ENCODE measurements around the gene GPR32.
"Not testable (repeated sequence)": the region's sequence is repeated elsewhere in the genome, so short reads cannot be mapped to it uniquely, and the experiment has no call there.

Gene GPR32

GRCh38 chr19:50770164-50770563 lies at the start of gene GPR32:
Gene GPR32, plus strand, starts transcription at chr19:50770464. Its CDS starts 137 bp downstream, at chr19:50770601.
- not testable (repeated sequence) for DNase-seq (ENCODE audit: low read depth in 2 of 3, low spot score in 1 of 3)

- DNase-seq (ENCODE audit: low read depth in 2 of 3, low spot score in 1 of 3) = no peak
These were observed 49.3 kb upstream of the GPR32 start for GRCh38 chr19:50720921-50721381.

- no peak for DNase-seq (ENCODE audit: low read depth in 2 of 3, low spot score in 1 of 3)
These were observed 48.7 kb upstream of the GPR32 start for GRCh38 chr19:50721441-50722137.

- DNase-seq (ENCODE audit: low read depth in 2 of 3, low spot score in 1 of 3) = no peak
These were observed 47.9 kb upstream of the GPR32 start for GRCh38 chr19:50722201-50723013.

GRCh38 chr19:50723069-50723468 lies 47.2 kb upstream of the GPR32 start, which contains the start of gene CLEC11A:
Gene CLEC11A, plus strand, starts transcription at chr19:50723364. Its CDS starts 162 bp downstream, at chr19:50723526.
- no peak for DNase-seq (ENCODE audit: low read depth in 2 of 3, low spot score in 1 of 3)

GRCh38 chr19:50723735-50724521 lies 46.3 kb upstream of the GPR32 start:
- no peak for DNase-seq (ENCODE audit: low read depth in 2 of 3, low spot score in 1 of 3)

- DNase-seq (ENCODE audit: low read depth in 2 of 3, low spot score in 1 of 3) = peak; percentile 94 to 98 (median 96)
These were observed 45.6 kb upstream of the GPR32 start for GRCh38 chr19:50724522-50725217.

- no peak for DNase-seq (ENCODE audit: low read depth in 2 of 3, low spot score in 1 of 3)
These were observed 44.9 kb upstream of the GPR32 start for GRCh38 chr19:50725218-50725910.

GRCh38 chr19:50725911-50726230 lies 44.4 kb upstream of the GPR32 start:
- no peak for DNase-seq (ENCODE audit: low read depth in 2 of 3, low spot score in 1 of 3)

GRCh38 chr19:50728084-50728737 lies 42.1 kb upstream of the GPR32 start:
- peak; percentile 67 to 87 (median 70) for DNase-seq (ENCODE audit: low read depth in 2 of 3, low spot score in 1 of 3)

- DNase-seq (ENCODE audit: low read depth in 2 of 3, low spot score in 1 of 3) = no peak
These were observed 40.4 kb upstream of the GPR32 start for GRCh38 chr19:50729894-50730293.

- no peak for DNase-seq (ENCODE audit: low read depth in 2 of 3, low spot score in 1 of 3)
These were observed 34.4 kb upstream of the GPR32 start for GRCh38 chr19:50735869-50736268.

GRCh38 chr19:50736338-50736737 lies 33.9 kb upstream of the GPR32 start:
- DNase-seq (ENCODE audit: low read depth in 2 of 3, low spot score in 1 of 3) = no peak

GRCh38 chr19:50739132-50739913 lies 30.9 kb upstream of the GPR32 start:
- no peak for DNase-seq (ENCODE audit: low read depth in 2 of 3, low spot score in 1 of 3)

- no peak for DNase-seq (ENCODE audit: low read depth in 2 of 3, low spot score in 1 of 3)
These were observed 30.3 kb upstream of the GPR32 start for GRCh38 chr19:50739914-50740426.

- DNase-seq (ENCODE audit: low read depth in 2 of 3, low spot score in 1 of 3) = no peak
These were observed 28.9 kb upstream of the GPR32 start for GRCh38 chr19:50741179-50741933.

GRCh38 chr19:50743537-50743936 lies 26.7 kb upstream of the GPR32 start:
- no peak for DNase-seq (ENCODE audit: low read depth in 2 of 3, low spot score in 1 of 3)

- no peak for DNase-seq (ENCODE audit: low read depth in 2 of 3, low spot score in 1 of 3)
These were observed 25.0 kb upstream of the GPR32 start for GRCh38 chr19:50745221-50745620.

All from stimulated activated CD4-positive, alpha-beta T cell treated with anti-CD3 and anti-CD28 coated beads, Interleukin-12 subunit alpha, Interleukin-12 subunit beta, amount 100 ng/mL, for 48 hours (primary cell).